ENCODE measurements around the gene ZSCAN16.

DNA sequence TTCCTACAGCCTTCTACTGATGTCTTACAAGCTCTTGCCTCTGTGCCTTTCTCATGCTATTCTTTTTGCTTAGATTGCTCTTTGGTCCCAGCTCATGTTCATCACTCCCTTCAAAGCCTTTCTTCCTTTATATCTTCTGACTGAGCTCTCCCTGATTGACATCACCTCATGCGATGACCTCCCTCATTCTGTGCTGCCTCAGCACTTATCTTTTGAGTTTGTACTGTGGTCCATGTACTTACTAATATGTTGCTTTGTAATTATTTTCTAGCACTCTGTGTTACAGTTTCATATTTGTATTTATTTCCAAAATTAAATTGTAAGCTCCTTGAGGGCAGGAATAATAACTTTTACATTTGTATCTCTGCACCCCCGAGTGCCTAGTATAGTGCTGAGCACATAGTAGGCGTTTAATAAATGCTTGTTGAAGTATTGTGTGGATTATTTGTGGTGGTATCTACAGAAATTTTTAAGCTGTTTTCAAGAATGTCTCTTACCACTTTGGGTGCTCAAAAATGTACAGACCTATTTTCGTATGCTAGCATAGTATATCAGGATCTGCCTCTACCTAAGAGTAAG, 34.7 kb downstream of the ZSCAN16 start:
- no peak for TF ChIP-seq POLR2AphosphoS5 (IDR thresholded peaks at IDR 0.05)
- TF ChIP-seq, protein P1, sequence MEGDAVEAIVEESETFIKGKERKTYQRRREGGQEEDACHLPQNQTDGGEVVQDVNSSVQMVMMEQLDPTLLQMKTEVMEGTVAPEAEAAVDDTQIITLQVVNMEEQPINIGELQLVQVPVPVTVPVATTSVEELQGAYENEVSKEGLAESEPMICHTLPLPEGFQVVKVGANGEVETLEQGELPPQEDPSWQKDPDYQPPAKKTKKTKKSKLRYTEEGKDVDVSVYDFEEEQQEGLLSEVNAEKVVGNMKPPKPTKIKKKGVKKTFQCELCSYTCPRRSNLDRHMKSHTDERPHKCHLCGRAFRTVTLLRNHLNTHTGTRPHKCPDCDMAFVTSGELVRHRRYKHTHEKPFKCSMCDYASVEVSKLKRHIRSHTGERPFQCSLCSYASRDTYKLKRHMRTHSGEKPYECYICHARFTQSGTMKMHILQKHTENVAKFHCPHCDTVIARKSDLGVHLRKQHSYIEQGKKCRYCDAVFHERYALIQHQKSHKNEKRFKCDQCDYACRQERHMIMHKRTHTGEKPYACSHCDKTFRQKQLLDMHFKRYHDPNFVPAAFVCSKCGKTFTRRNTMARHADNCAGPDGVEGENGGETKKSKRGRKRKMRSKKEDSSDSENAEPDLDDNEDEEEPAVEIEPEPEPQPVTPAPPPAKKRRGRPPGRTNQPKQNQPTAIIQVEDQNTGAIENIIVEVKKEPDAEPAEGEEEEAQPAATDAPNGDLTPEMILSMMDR (IDR thresholded peaks at IDR 0.05) = no peak
- no peak for TF ChIP-seq EP300 (IDR thresholded peaks at IDR 0.05)
- TF ChIP-seq POLR2A (IDR thresholded peaks at IDR 0.05) = no peak

All from suprapubic skin (tissue), 4 donors.